T-helper 1 cell treated with Interleukin-12 subunit alpha and Interleukin-12 subunit beta and Interleukin-4 antibody, amounts not matched to agents 30 μg/mL and 1 μg/mL, for 36 hours (primary cell): ENCODE data around the gene MBD6.
"Not testable (repeated sequence)": the region's sequence is repeated elsewhere in the genome, so short reads cannot be mapped to it uniquely, and the experiment has no call there.

Source experiments
- H3K27ac Mint-ChIP-seq: one replicate; pipeline ENCODE4 v1.8.0; 2021; ENCODE audit warnings: mild to moderate bottlenecking, mixed read lengths
- H3K27me3 Mint-ChIP-seq: one replicate; pipeline ENCODE4 v1.8.0; 2021; ENCODE audit warnings: low read depth, mixed read lengths
- H3K36me3 Mint-ChIP-seq: one replicate; pipeline ENCODE4 v1.8.0; 2021; ENCODE audit warnings: low read depth, mixed read lengths
- H3K4me1 Mint-ChIP-seq: one replicate; pipeline ENCODE4 v1.8.0; 2021; ENCODE audit warnings: low read depth, mixed read lengths
- H3K4me3 Mint-ChIP-seq: one replicate; pipeline ENCODE4 v1.8.0; 2021; ENCODE audit warnings: mild to moderate bottlenecking, moderate library complexity, mixed read lengths
- H3K9me3 Mint-ChIP-seq: one replicate; pipeline ENCODE4 v1.8.0; 2021; ENCODE audit warnings: mixed read lengths

Gene MBD6

DNA sequence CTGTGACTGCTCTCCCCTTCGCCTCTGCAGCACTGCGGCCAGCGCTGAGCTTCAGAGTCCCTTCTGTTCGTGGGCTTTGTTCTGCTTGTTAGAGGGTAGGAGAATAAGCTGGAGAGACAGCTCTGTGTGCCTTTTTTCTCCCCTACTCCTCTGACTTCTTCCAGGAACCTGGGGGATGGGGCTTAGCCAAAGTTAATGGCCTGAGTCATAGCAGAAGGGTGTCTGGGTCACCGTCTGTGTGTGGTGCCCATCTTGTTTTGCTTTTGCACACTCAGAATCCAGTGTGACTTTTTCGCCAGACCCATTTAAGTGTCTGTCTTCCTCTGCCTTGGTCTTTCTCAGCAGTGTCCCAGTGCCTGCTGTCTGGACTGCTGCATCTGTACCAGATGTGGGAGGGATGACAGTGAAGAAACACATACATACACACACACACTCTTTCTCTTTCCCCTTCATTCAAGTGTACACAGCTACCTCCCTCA, 30.2 kb downstream of the MBD6 start:
- peaks cover 11% of the 10 kb centered on the region for H3K4me1 Mint-ChIP-seq
- no peak overlapping the region for H3K4me3 Mint-ChIP-seq
- peaks cover 27% of the 10 kb centered on the region for H3K27me3 Mint-ChIP-seq

GRCh38 chr12:57553343-57554202, 30.9 kb downstream of the MBD6 start:
- H3K9me3 Mint-ChIP-seq: no peaks in the 10 kb centered on the region
- no peak overlapping the region for H3K27ac Mint-ChIP-seq
- peaks cover 9% of the 10 kb centered on the region for H3K4me1 Mint-ChIP-seq
- no peaks in the 10 kb centered on the region for H3K36me3 Mint-ChIP-seq
- H3K27me3 Mint-ChIP-seq: peaks cover 20% of the 10 kb centered on the region
- H3K4me3 Mint-ChIP-seq: no peak overlapping the region

More for the DNA sequence above, 30.2 kb downstream of the MBD6 start:
- no peaks in the 10 kb centered on the region for H3K36me3 Mint-ChIP-seq
- no peaks in the 10 kb centered on the region for H3K9me3 Mint-ChIP-seq
- H3K27ac Mint-ChIP-seq: no peak overlapping the region

GRCh38 chr12:57554453-57554852, 31.8 kb downstream of the MBD6 start:
- no peak overlapping the region for H3K27ac Mint-ChIP-seq
- no peaks in the 10 kb centered on the region for H3K9me3 Mint-ChIP-seq
- peaks cover 3% of the 10 kb centered on the region for H3K4me1 Mint-ChIP-seq
- H3K4me3 Mint-ChIP-seq: no peak overlapping the region
- no peaks in the 10 kb centered on the region for H3K36me3 Mint-ChIP-seq
- H3K27me3 Mint-ChIP-seq: peaks cover 12% of the 10 kb centered on the region

DNA sequence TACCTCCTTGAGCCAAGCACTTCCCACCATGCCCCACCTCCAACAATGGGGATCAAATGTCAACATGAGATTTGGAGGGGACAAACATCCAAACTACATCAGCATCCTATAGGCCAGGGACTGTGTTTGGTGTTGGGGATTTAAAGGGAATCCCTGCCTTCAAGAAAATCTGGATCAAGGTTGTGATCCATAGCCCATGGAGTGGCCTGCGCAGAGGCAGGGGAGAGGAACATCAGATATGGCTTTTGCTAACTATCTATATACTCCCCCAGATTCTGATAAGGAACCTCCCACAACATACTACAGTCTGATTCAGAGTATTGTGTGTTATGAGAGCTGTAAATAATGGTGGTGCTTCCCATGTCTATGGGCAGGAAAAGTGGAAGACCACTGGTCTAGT, 32.3 kb downstream of the MBD6 start:
- no peak overlapping the region for H3K27ac Mint-ChIP-seq
- no peaks in the 10 kb centered on the region for H3K9me3 Mint-ChIP-seq
- H3K36me3 Mint-ChIP-seq: no peaks in the 10 kb centered on the region
- peaks cover 2% of the 10 kb centered on the region for H3K4me1 Mint-ChIP-seq
- H3K4me3 Mint-ChIP-seq: no peak overlapping the region
- H3K27me3 Mint-ChIP-seq: peaks cover 11% of the 10 kb centered on the region

DNA sequence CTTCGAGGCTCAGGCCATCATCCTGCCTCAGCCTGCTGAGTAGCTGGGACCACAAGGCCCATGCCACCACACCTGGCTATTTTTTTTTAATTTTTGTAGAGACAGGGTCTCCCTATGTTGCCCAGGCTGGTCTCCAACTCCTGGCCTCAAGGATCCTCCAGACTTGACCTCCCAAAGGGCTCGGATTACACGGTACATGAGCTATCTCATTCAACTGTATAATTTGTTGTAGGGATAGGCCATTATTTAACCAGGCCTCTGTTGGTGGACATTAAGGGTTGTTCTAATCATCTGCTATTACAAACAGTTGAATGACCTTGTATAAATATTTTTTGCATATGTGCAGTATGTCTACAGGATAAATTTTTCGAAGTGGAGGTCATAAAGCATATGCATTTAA, 36.2 kb downstream of the MBD6 start:
- Mint-ChIP-seq H3K27ac (no peak overlapping the region), H3K9me3 (no peaks in the 10 kb centered on the region), H3K27me3 (peaks cover 18% of the 10 kb centered on the region), H3K4me3 (no peak overlapping the region), H3K36me3 (no peaks in the 10 kb centered on the region), H3K4me1 (no peaks in the 10 kb centered on the region)

DNA sequence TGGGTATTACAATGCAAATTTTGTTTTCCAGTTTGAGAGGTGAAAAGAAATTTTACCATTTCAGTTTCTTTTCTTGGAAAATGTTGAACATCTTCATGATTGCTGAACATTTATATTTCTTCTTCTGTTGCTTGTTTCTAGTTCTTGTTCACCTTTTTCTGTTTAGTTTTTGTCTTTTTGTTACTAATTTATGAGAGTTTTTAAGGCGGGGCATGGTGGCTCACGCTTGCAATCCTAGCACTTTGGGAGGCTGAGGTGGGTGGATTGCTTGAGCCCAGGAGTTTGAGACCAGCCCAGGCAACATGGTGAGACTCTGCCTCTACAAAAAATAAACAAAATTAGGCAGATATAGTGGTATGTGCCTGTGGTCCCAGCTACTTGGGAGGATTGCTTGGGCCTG, 37.9 kb downstream of the MBD6 start:
- no peak overlapping the region for H3K4me3 Mint-ChIP-seq
- H3K4me1 Mint-ChIP-seq: no peaks in the 10 kb centered on the region
- no peaks in the 10 kb centered on the region for H3K36me3 Mint-ChIP-seq
- H3K27me3 Mint-ChIP-seq: peaks cover 11% of the 10 kb centered on the region
- no peak overlapping the region for H3K27ac Mint-ChIP-seq
- H3K9me3 Mint-ChIP-seq: no peaks in the 10 kb centered on the region

GRCh38 chr12:57561117-57561516, 38.5 kb downstream of the MBD6 start:
- H3K4me3 Mint-ChIP-seq, H3K4me1 Mint-ChIP-seq, H3K9me3 Mint-ChIP-seq, H3K27ac Mint-ChIP-seq, H3K36me3 Mint-ChIP-seq: not testable (repeated sequence)
- H3K27me3 Mint-ChIP-seq: peaks cover 11% of the 10 kb centered on the region

- H3K9me3 Mint-ChIP-seq: no peaks in the 10 kb centered on the region
- H3K4me1 Mint-ChIP-seq: no peaks in the 10 kb centered on the region
- H3K36me3 Mint-ChIP-seq: no peaks in the 10 kb centered on the region
- no peak overlapping the region for H3K27ac Mint-ChIP-seq
- peaks cover 11% of the 10 kb centered on the region for H3K27me3 Mint-ChIP-seq
- no peak overlapping the region for H3K4me3 Mint-ChIP-seq
Measured at GRCh38 chr12:57563358-57563757, 40.7 kb downstream of the MBD6 start.

DNA sequence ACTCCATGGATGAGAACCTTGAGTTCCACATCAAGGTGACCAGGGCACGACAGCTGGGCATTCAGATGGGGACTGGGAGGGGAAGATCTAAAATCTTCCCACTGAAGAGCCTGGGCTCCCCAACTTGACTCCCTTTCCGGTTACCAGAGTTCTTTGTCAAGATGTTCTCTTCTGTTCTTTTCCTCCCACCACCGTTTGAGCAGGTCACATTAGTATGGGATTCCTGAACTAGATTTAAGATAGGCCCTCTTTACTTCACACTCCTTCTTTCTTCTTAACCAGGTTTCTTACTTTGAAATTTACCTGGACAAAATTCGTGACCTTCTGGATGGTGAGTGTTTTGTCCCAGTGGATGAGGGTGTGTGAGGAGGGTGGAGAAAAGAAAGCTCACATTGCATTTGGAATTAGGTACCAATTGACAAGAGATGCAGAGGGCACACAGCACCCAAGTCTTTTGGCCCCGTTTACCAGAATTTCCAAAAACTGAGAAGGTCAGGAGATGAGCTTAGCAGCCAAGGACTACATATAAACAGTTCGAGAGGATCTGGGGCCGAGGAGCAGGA, 41.6 kb downstream of the MBD6 start:
- Mint-ChIP-seq H3K27me3 (peaks cover 11% of the 10 kb centered on the region), H3K27ac (no peak overlapping the region), H3K9me3 (no peaks in the 10 kb centered on the region), H3K4me1 (no peaks in the 10 kb centered on the region), H3K4me3 (no peak overlapping the region), H3K36me3 (no peaks in the 10 kb centered on the region)

DNA sequence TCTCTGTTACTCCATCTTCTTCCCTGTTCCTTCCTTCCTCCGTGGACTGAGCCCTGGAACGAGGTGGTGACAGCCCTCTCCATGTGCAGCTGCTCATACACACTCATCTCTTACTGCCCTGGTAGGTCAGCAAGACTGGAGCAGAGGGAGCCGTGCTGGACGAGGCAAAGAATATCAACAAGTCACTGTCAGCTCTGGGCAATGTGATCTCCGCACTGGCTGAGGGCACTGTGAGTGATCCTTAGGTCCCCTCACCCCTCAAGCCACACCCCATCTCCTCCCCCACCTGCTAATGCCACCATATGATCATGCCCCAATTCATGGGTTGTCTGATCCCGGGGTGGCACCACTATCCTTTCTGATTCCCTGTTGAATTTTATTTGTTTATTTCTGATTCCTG, 46.2 kb downstream of the MBD6 start:
- H3K27ac Mint-ChIP-seq: no peak overlapping the region
- no peaks in the 10 kb centered on the region for H3K4me1 Mint-ChIP-seq
- H3K9me3 Mint-ChIP-seq: no peaks in the 10 kb centered on the region
- no peak overlapping the region for H3K4me3 Mint-ChIP-seq
- H3K36me3 Mint-ChIP-seq: no peaks in the 10 kb centered on the region
- no peaks in the 10 kb centered on the region for H3K27me3 Mint-ChIP-seq

GRCh38 chr12:57569858-57570257, 47.2 kb downstream of the MBD6 start:
- Mint-ChIP-seq H3K4me1 (no peaks in the 10 kb centered on the region), H3K27ac (no peak overlapping the region), H3K4me3 (no peak overlapping the region), H3K27me3 (no peaks in the 10 kb centered on the region), H3K36me3 (no peaks in the 10 kb centered on the region), H3K9me3 (no peaks in the 10 kb centered on the region)

- not testable (repeated sequence) for H3K27ac Mint-ChIP-seq, H3K4me3 Mint-ChIP-seq, H3K9me3 Mint-ChIP-seq, H3K36me3 Mint-ChIP-seq, H3K27me3 Mint-ChIP-seq, H3K4me1 Mint-ChIP-seq
Measured at GRCh38 chr12:57570438-57570837, 47.8 kb downstream of the MBD6 start.

- H3K9me3 Mint-ChIP-seq: no peaks in the 10 kb centered on the region
- H3K27ac Mint-ChIP-seq: no peak overlapping the region
- no peaks in the 10 kb centered on the region for H3K4me1 Mint-ChIP-seq
- H3K4me3 Mint-ChIP-seq: no peak overlapping the region
- no peaks in the 10 kb centered on the region for H3K36me3 Mint-ChIP-seq
- no peaks in the 10 kb centered on the region for H3K27me3 Mint-ChIP-seq
Measured at GRCh38 chr12:57571926-57572762, 49.5 kb downstream of the MBD6 start.

GRCh38 chr12:57574795-57575194, 52.2 kb downstream of the MBD6 start:
- no peaks in the 10 kb centered on the region for H3K9me3 Mint-ChIP-seq
- no peaks in the 10 kb centered on the region for H3K4me1 Mint-ChIP-seq
- no peak overlapping the region for H3K27ac Mint-ChIP-seq
- H3K27me3 Mint-ChIP-seq: no peaks in the 10 kb centered on the region
- H3K4me3 Mint-ChIP-seq: no peak overlapping the region
- no peaks in the 10 kb centered on the region for H3K36me3 Mint-ChIP-seq
